Hypothalamus (tissue), 51 donors: ENCODE results near the gene NLRC5.

Source experiments
- DNase-seq, 51 donors: peaks; one replicate each; lab custom pipeline; 2025; lab: John Stamatoyannopoulos, UW

The NLRC5 gene, protein sequence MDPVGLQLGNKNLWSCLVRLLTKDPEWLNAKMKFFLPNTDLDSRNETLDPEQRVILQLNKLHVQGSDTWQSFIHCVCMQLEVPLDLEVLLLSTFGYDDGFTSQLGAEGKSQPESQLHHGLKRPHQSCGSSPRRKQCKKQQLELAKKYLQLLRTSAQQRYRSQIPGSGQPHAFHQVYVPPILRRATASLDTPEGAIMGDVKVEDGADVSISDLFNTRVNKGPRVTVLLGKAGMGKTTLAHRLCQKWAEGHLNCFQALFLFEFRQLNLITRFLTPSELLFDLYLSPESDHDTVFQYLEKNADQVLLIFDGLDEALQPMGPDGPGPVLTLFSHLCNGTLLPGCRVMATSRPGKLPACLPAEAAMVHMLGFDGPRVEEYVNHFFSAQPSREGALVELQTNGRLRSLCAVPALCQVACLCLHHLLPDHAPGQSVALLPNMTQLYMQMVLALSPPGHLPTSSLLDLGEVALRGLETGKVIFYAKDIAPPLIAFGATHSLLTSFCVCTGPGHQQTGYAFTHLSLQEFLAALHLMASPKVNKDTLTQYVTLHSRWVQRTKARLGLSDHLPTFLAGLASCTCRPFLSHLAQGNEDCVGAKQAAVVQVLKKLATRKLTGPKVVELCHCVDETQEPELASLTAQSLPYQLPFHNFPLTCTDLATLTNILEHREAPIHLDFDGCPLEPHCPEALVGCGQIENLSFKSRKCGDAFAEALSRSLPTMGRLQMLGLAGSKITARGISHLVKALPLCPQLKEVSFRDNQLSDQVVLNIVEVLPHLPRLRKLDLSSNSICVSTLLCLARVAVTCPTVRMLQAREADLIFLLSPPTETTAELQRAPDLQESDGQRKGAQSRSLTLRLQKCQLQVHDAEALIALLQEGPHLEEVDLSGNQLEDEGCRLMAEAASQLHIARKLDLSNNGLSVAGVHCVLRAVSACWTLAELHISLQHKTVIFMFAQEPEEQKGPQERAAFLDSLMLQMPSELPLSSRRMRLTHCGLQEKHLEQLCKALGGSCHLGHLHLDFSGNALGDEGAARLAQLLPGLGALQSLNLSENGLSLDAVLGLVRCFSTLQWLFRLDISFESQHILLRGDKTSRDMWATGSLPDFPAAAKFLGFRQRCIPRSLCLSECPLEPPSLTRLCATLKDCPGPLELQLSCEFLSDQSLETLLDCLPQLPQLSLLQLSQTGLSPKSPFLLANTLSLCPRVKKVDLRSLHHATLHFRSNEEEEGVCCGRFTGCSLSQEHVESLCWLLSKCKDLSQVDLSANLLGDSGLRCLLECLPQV (N-terminal part only)

DNA sequence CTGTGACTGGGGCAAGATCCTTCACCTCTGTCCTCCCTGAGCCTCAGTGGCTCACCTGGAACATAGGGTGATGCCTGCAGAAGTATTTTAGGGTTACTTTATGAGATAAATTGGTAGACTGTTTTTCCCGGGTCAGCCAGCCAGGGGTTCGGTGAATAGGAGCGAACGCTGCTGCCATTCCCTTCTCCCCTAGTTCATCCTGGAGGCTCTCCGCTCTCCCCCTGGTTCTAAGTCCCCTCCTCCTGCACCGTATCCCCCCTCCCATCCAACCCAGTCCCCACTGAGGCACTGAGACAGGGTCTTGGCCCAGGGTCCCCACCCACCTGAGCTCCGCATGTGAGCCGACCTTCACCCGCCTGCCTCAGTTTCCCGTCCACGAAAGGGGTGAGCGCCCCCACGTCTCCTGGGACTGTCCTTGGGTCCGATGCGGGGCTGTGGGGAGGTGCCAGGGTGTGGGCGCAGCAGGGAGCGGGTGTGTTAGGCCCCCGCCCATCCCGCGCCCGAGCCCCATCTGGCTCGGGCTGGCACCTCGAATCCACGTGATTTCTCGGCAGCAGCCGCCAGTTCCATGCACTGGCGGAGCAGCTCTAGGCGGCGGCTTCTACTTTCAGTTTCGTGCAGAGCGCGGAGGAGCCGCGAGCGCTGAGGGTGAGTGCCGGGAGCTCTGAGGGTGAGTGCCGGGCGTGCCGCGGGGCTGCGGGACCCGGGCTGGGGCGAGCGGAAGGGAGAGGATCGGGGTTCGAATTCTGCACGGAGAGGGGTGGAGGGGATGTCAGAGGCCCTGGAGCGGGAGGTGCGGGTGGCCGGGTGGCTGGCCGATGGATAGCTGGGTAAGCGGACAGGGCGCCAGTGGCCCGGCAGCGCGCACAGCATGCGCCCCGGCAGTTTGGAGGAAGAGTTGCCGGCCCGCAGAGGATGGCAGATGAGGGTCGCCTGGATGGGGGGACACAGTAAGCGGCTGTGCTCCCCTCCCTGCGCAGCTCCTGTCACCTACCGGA lies at the start of gene NLRC5:
Gene NLRC5, plus strand, starts transcription at position 610 of the 998 bp plus-strand sequence. CDS start 31,156 bp downstream, outside the sequence.
- DNase-seq, result peak in 50 of 51 donors; percentile 15 to 81 (median 64)

DNA sequence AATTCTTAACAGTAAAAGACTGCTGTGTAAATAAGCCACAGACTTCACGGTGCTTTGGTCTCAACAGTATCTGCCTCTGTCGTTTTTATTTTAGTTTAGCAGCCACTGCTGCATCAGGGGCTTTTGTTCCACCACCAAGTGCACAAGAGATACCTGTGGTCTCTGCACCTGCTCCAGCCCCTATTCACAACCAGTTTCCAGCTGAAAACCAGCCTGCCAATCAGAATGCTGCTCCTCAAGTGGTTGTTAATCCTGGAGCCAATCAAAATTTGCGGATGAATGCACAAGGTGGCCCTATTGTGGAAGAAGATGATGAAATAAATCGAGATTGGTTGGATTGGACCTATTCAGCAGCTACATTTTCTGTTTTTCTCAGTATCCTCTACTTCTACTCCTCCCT lies 49.6 kb upstream of the NLRC5 start:
- DNase-seq, result no peak

DNA sequence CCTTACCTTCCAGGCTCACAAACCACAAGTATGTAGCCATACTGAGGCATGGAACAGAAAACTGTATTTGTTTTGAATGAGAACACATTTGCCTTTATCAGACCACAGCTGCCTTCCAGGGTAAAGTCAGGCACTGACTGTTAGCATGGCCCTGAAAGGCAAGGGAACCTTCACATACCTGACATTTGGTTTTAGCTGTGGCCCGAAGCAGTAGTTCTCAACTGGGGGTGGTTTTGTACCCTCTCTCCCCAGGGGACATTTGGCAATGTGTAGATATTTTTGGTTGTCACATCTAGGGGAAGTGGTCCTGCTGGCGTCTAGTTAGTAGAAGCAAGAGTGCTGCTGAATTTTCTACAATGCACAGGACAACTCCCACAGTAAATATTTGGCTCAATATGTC lies 48.3 kb upstream of the NLRC5 start:
- no peak for DNase-seq

DNA sequence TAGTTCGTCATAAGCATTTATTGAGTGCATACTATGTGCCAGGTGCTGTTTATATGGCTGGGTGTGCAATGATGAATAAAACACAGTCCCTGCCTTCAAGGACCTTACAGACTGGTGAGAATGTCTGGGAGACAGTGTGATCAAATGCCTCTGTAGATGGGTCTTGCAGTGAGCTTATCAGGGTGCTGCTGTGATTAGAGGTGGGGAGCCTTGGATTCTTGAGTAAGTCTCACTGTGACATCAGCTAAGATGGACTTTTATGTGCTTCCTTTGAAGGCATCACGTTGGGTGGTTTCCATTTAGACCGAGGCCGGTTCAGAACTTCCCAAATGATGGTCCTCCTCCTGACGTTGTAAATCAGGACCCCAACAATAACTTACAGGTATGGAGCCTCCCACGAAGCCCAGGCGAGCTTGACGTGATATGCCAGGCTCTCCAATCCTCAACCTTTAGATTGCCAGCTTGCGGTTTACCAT lies 47.5 kb upstream of the NLRC5 start:
- no peak for DNase-seq

DNA sequence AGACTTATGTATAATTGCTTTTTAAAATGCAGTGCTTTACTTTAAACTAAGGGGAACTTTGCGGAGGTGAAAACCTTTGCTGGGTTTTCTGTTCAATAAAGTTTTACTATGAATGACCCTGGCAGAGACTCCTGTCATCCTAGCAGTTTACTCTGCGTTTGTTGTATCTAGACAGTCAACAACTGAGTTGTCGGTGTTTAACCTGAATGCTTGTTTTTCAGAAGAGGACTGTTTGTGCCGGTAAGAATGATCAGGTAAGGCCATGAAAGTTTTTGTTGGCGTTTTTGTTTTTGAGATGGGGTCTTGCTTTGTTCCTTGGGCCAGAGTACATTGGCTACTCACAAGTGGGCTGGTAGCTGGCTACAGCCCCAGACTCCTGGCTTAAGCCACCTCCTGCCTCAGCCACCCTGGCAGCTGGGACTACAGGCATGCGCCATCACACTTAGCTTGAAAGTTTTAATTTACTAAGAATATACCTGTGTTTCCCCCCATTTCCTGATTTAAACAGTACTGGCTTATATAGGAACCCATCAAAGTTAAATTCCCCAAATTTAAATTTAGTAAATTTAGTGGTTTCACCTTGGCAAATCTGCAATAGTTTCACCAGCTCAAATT lies 45.5 kb upstream of the NLRC5 start:
- no peak for DNase-seq

DNA sequence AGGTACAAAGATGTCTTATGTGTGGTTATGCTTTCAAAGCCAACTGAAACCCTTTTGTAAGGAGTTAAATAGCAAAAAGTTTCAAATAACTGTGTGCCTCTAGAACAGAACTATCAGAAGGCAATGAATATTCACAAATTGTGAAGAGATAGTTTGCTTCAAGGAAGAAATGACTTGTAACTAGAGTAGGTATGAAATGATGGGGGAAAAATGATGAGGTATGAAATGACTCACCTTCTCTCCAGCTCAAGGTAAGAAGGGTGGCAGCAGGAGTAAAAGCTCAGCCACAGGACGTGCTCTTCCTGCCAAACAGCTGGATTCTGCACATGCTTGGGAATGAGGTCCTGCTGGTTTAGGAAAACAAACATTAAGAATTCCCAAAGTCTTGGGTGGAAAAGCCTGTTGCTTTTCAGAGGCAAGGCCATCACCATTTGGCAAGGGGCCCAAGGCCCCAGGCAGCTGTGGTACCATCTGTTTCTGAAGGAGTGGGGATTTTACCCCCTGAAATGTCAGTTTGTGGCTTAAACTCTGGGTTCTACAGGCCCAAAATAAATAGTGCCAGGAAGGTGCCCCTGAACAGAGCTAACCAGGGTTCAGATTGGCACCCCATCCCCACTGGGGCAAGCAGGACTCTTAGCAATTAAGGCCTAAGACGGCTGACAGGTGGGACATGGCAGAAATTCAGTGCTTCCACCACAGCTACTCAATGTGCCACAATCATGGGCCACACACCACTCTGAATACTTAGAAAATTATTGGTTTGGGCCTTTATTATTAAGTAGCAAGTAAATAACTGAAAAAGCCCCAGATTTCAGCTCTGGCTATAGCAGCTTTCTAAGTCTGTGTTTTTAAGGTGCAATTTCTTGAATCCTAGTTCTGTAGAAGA lies 44.2 kb upstream of the NLRC5 start:
- no peak for DNase-seq

DNA sequence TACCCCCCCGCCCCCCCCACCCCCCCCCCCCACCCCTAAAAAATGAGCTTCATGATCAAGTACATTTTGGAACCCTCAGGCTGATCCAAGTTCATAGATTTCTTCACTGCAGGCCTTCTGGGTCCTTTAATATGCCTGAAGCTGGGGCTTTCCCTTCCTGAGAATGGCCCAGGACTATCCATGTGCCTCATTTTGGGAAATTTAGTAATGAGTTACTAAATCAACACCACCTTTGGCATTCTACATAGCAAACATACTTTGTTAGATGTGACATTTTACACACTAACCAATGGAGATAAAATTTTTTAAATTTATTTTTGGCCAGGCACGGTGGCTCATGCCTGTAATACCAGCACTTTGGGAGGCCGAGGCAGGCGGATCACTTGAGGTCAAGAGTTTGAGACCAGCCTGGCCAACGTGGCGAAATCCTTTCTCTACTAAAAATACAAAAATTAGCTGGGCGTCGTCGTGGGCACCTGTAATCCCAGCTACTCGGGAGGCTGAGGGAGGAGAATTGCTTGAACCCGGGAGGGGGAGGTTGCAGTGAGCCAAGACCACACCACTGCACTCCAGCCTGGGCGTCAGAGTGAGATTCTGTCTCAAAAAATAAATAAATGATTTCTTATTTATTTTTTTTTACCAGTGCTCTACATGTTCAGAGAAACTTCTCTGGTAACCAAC lies 43.4 kb upstream of the NLRC5 start:
- DNase-seq, result no peak

DNA sequence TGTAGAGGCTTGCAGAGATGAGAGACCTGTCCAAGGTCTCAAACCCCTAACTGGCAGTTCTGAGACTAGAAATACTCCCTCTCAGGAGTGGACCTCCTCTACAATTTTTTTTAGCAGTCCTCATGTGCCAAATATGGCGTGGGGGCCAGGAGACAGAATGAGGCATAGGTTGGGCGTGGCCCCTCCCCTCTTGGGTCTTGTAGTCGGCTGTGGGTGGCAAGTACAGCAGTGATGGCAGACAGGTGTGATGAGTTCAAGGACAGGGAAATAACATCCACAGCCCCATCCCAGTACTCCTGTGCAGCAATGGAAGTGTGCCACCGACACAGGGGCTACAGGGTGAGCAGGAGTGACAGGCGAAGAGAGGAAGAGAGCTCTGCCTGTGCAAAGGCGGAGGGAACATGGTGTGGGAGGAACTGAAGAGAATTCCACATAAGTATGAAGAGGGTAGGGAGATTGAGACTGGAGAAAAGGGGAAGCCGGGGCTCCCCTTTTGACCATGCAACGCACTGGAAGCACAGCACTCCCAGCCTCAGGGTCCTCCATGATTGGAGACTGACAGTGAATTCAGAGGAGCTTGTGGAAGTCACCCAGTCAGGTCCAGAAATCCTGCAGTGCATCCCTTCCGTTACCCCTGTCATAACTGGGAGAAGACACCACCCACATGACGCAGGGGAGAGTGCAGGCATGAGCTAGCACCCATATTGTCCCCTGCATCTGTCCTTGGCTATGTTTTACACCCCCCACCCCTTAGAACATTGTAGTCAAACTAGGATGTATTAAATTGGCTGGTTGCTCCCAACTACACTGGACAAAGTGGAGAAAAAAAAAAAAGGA lies 42.4 kb upstream of the NLRC5 start:
- no peak for DNase-seq

DNA sequence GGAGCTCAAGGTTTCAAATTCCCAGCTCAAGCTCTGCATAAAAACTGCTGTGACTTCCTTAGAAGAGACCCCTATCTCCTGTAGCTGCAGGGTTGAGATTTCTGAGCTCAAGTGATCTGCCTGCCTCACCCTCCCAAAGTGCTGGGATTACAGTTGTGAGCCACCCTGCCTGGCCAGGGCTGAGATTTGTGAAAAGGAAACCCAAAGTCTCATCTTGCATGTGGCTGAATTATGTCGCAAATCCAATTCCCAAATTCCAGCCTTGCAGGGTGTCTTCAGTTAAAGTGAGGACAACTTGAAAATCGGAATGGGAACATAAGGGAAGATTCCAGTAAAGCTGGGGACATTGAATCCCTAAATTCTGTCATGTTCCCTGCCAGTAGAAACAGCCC lies 41.8 kb upstream of the NLRC5 start:
- no peak for DNase-seq

DNA sequence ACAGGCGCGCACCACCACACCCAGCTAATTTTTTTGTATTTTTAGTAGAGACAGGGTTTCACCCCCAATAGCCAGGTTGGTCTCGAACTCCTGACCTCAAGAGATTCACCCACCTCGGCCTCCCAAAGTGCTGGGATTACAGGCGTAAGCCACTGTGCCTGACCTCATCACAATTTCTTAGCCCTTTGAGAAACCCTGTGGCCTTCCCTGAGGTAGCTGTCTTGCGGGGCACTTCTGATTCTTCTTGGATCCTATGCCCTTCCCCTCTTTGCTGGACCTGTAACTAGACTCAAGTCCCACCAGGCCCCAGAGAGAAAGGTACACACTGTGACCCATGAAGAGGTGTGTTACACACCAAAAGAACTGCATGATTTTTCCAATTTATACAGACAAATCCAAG lies 41.1 kb upstream of the NLRC5 start:
- no peak for DNase-seq

DNA sequence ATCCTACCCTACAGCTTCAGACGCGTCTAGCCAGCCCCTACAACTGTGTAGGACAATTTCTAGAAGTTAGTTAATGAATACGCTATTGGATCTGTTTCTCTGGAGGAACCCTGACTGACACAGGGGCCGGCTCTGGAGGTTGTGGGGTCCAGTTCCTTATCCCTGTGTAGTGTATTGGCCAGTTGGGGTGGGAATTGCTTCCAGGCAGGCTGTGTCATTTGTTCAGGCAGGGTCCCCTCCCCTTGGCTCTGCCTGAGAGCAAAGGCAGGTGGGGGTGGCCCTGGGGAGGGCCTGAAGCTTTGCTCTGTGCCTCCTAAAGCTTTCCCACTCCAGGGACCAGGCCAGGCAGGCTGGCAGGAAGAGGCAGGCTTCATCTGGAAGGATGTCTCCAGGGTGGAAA lies 39.3 kb upstream of the NLRC5 start:
- no peak for DNase-seq

DNA sequence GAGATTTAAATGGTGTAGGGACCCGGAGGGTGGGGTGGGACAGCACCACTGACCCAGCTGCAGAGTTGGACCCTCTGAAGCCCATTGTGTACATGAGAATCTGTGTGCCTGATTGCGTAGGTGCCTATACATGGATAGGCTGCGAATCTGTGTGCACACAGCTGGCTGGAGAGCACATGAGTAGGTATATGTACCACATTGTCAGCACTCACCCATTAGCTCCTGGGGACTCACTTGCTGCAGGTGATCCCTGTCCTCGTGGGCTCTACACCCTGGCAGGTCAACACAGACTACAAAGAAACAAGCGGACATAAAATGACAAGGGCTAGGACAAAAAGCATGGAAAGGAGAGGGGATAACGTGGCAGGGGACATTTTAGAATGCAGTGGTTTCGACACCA lies 38.9 kb upstream of the NLRC5 start:
- DNase-seq, result no peak

DNA sequence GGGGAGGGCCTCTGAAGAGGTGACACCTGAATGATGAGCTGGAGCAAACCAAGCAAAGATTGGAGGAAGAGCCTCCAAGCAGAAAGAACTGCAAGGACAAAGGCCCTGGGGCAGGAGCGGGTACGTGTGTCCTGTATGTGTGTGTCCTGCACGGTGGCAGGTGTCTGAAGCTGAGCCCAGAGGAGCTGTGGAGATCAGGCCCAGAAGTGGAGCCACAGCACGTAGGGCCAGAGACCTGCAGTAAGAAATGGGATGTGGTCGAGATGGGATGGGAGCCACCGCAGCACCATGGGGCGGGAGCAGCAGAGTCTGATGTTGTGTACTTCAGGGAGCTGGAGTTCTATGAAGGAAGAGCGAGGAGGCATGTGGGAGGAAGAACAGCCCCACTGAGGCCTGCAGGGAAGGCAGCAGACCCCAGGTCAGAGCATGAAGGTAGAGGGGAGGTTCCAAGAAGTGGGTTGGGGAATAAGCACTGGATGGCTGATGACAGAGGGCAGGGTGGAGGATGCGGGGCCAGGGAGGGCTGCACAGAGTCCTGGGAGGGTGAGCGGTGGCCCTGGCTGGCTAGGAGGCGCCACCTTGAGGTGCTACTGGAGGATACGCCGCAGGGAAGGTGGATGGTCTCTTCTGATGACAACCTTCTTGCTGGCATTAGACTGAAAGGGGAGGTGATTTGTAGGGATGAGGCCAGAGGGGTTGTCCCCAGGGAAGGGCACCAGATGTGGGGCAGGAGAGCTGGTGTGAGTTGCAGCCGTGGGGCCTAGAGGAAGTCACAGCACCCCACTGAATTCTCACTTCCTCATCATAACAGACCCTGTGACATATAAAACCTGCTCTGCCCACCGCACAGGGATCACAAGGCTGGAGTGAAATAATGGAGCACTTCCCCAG lies 38.2 kb upstream of the NLRC5 start:
- peak in 6 of 51 donors; percentile 13 to 44 (median 23) for DNase-seq

DNA sequence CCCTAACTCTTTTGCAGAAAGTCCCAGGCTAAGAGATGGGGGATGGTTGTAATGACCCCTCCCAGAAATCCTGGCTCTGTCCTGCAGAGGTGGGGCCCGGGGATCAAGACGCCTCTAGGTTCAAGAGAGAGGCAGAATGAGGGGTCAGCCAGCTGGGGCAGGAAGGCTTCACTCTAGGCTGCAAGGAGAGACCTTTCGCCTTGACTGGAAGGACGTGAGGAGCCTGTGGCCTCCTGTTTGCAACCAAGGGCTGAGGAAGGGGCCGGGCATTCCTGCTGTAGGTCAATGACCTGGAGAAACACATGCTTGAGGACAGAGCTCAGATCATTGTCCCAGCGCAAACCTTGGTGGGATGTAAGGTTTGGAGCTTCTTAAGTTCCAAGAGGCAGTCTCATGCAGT lies 36.4 kb upstream of the NLRC5 start:
- DNase-seq, result no peak

DNA sequence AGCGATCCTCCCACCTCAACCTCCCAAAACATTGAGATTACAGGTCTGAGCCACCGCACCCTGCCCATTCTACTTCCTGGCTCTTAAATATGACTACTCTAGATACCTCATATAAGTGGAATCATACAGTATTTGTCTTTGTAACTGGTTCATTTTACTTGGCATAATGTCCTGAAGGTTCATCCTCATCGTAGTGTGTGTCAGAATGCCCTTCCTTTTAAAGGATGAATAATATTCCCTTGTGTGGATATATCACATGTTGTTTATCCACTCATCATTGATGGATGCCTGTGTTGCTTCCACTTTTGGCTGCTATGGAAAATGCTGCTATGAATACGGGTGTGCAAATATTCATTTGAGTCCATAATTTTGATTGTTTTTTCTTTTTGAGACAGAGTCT lies 33.3 kb upstream of the NLRC5 start:
- DNase-seq, result no peak

DNA sequence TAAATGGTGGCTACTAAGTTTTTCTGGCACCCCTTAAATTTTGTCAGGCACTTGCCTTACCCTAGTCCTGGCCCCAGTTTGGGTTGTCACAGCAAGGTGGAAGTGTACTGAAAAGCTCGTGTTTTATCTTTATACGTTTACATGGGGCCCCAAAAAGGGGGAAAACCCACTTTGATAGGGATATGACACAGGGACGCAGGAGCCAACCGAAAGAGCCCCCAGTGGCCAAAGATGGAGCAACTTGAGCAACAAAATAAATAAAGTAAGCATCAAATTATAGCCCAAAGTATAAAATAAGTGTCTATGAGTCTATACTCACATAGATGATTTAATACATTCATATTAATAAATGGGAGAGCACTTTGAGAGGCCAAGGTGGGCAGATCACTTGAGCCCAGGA lies 32.6 kb upstream of the NLRC5 start:
- no peak for DNase-seq
